Calu3 (cell line): ENCODE measurements around the gene EHBP1L1. TPM values are rescaled to one million over a fixed set of nuclear protein-coding genes. Genes with fewer than 3 reads are reported as not detected.

Experiments used
- BruUV-seq: library from RNA; stranded (reverse); fragments of 400-500 nt; replicated peaks from 2 replicates; lab custom pipeline; 2021; lab: Mats Ljungman, UMichigan
- CTCF ChIA-PET: fragments of 300-600 bp; sonication (Branson Sonifier 250); formaldehyde crosslinking; loops from one replicate; lab custom pipeline; 2022; ENCODE audit warnings: antibody characterized with exemption; lab: Charles Lee
- DNase-seq: peaks from one replicate; pipeline ENCODE4 v3.0.0; 2022
- H3K27ac Mint-ChIP-seq: one replicate; pipeline ENCODE4 v1.8.0; 2022; ENCODE audit warnings: mixed read lengths; ENCODE audit not compliant: unreplicated experiment
- H3K27me3 Mint-ChIP-seq: one replicate; pipeline ENCODE4 v1.8.0; 2022; ENCODE audit warnings: mixed read lengths; ENCODE audit not compliant: unreplicated experiment
- H3K36me3 Mint-ChIP-seq: one replicate; pipeline ENCODE4 v1.8.0; 2022; ENCODE audit warnings: mild to moderate bottlenecking, moderate library complexity, mixed read lengths; ENCODE audit not compliant: insufficient read depth, unreplicated experiment
- H3K4me1 Mint-ChIP-seq: one replicate; pipeline ENCODE4 v1.8.0; 2022; ENCODE audit warnings: mild to moderate bottlenecking, low read depth, mixed read lengths; ENCODE audit not compliant: unreplicated experiment
- H3K4me3 Mint-ChIP-seq: one replicate; pipeline ENCODE4 v1.8.0; 2022; ENCODE audit warnings: mild to moderate bottlenecking, low read depth, moderate library complexity, mixed read lengths; ENCODE audit not compliant: unreplicated experiment
- H3K9me3 Mint-ChIP-seq: one replicate; pipeline ENCODE4 v1.8.0; 2022; ENCODE audit warnings: low read depth, mixed read lengths; ENCODE audit not compliant: unreplicated experiment
- CTCF ChIP-seq: fragments of 200-600 bp; IDR thresholded peaks from one replicate; pipeline ENCODE4 v1.8.0; 2022; ENCODE audit warnings: antibody characterized with exemption; ENCODE audit not compliant: unreplicated experiment
- intact Hi-C: fragments of 100-400 bp; cut with micrococcal nuclease; formaldehyde crosslinking; loops from one replicate; pipeline ENCODE4 v1.10.0; 2022; ENCODE audit not compliant: unreplicated experiment
- total RNA-seq: library from RNA; stranded (reverse); gene quantifications from 2 replicates; pipeline ENCODE4 v1.2.3, GENCODE V29; 2022

The EHBP1L1 gene
- total RNA-seq, 1 experiment from 2014 or later = 73.7 TPM

DNA sequence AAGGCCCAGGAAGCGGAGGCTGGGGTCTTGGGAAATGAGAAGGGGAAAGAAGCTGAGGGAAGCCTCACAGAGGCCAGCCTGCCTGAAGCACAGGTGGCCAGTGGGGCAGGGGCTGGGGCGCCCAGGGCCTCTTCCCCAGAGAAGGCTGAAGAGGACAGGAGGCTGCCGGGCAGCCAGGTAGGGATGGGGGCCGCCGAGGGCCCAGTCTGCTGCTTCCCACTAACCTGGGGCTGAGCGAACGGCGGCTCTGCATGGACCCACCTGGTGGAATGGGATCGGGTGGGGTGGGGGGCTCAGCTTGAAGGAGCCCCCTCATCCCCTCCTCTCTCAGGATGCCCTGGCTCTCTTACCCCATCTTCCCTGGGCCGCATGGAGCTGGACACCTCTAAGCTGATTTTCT is 7.7 kb downstream of the EHBP1L1 start:
- H3K4me3 Mint-ChIP-seq = no peak overlapping the region

DNA sequence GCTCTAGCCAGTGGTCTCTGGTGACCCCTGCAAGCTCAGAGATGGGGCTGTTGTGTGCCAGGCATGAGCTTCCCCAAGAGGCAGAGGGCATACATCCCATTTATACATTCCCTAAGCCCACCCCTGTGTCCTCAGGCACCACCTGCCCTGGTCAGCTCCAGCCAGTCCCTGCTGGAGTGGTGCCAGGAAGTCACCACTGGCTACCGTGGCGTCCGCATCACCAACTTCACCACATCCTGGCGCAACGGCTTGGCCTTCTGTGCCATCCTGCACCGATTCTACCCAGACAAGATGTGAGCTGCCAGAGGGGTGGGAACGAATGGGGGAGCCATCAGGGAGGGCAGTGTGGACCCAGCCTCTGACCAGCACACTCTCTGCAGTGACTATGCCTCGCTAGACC is 8.3 kb downstream of the EHBP1L1 start:
- Mint-ChIP-seq H3K9me3 (no peaks in the 10 kb centered on the region), H3K36me3 (peaks cover 50% of the 10 kb centered on the region), H3K4me1 (peaks cover 16% of the 10 kb centered on the region), H3K27ac (no peak overlapping the region), H3K27me3 (no peaks in the 10 kb centered on the region), H3K4me3 (no peak overlapping the region)
- TF ChIP-seq CTCF = no peak
- CTCF ChIA-PET = interaction anchor here (1.0 kb wide), 1 partner anchor 304 kb away, joined by 4 read pairs; the partner anchor contains the start of gene FIBP
- no peak for DNase-seq
- no TSS peak for BruUV-seq
- intact Hi-C loops = no loop called here

More for the DNA sequence above, 7.7 kb downstream of the EHBP1L1 start:
- CTCF ChIA-PET = interaction anchor here (1.0 kb wide), 1 partner anchor 305 kb away, joined by 4 read pairs; the partner anchor contains the start of gene FIBP
- no peak for DNase-seq
- no peak for TF ChIP-seq CTCF
- Mint-ChIP-seq H3K36me3 (peaks cover 48% of the 10 kb centered on the region), H3K27ac (no peak overlapping the region), H3K27me3 (no peaks in the 10 kb centered on the region), H3K4me1 (peaks cover 15% of the 10 kb centered on the region), H3K9me3 (no peaks in the 10 kb centered on the region)
- intact Hi-C loops = no loop called here
- BruUV-seq = no TSS peak

- CTCF ChIA-PET = no interaction called here
- peaks cover 50% of the 10 kb centered on the region for H3K36me3 Mint-ChIP-seq
- BruUV-seq = no TSS peak
Measured at GRCh38 chr11:65584723-65585171, 8.9 kb downstream of the EHBP1L1 start.

GRCh38 chr11:65585396-65586246 is 9.8 kb downstream of the EHBP1L1 start:
- Mint-ChIP-seq H3K36me3 (peaks cover 50% of the 10 kb centered on the region), H3K27ac (no peak overlapping the region), H3K4me1 (peaks cover 16% of the 10 kb centered on the region), H3K4me3 (no peak overlapping the region), H3K9me3 (no peaks in the 10 kb centered on the region), H3K27me3 (no peaks in the 10 kb centered on the region)
- intact Hi-C loops = no loop called here
- BruUV-seq = no TSS peak
- CTCF ChIA-PET = no interaction called here
- no peak for TF ChIP-seq CTCF
- no peak for DNase-seq

More at GRCh38 chr11:65584723-65585171, 8.9 kb downstream of the EHBP1L1 start:
- Mint-ChIP-seq H3K27me3 (no peaks in the 10 kb centered on the region), H3K4me3 (no peak overlapping the region), H3K9me3 (no peaks in the 10 kb centered on the region), H3K4me1 (peaks cover 16% of the 10 kb centered on the region), H3K27ac (no peak overlapping the region)
- DNase-seq = no peak
- TF ChIP-seq CTCF = no peak
- intact Hi-C loops = no loop called here
